IPS DF 6.9 (cell line): Measurements from ENCODE around the gene CBFA2T2.
"Not testable (repeated sequence)": the region's sequence is repeated elsewhere in the genome, so short reads cannot be mapped to it uniquely, and the experiment has no call there.

Source experiments
- DNase-seq: peaks from one replicate; pipeline ENCODE4 v3.0.0-alpha.2; 2013; ENCODE audit warnings: low read depth, low spot score
- H3K27ac ChIP-seq: one replicate; pipeline ENCODE4 v1.5.1; 2013; ENCODE audit warnings: low read length, control low read depth
- H3K27me3 ChIP-seq: 2 replicates; pipeline ENCODE4 v1.6.1; 2013; ENCODE audit warnings: mild to moderate bottlenecking, low read length; ENCODE audit not compliant: control insufficient read depth, insufficient read depth
- H3K36me3 ChIP-seq: 2 replicates; pipeline ENCODE4 v1.6.1; 2013; ENCODE audit warnings: low read length; ENCODE audit not compliant: control insufficient read depth, insufficient read depth
- H3K4me1 ChIP-seq: 2 replicates; pipeline ENCODE4 v1.6.1; 2013; ENCODE audit warnings: low read length; ENCODE audit not compliant: control insufficient read depth, insufficient read depth
- H3K4me3 ChIP-seq: 2 replicates; pipeline ENCODE4 v1.5.1; 2013; ENCODE audit warnings: mild to moderate bottlenecking, low read length
- H3K9me3 ChIP-seq: 2 replicates; pipeline ENCODE4 v1.6.1; 2013; ENCODE audit warnings: low read length, inconsistent platforms; ENCODE audit not compliant: control insufficient read depth, insufficient read depth
- WGBS: extraction: QIAGEN DNeasy Blood & Tissue Kit; methylation state at CpG from one replicate; pipeline ENCODE4 v1.1.7; 2013; ENCODE audit warnings: mixed read lengths, missing lambda C conversion rate; ENCODE audit not compliant: insufficient read length, insufficient coverage; 5-methylcytosine and 5-hydroxymethylcytosine counted together

CBFA2T2 gene

DNA sequence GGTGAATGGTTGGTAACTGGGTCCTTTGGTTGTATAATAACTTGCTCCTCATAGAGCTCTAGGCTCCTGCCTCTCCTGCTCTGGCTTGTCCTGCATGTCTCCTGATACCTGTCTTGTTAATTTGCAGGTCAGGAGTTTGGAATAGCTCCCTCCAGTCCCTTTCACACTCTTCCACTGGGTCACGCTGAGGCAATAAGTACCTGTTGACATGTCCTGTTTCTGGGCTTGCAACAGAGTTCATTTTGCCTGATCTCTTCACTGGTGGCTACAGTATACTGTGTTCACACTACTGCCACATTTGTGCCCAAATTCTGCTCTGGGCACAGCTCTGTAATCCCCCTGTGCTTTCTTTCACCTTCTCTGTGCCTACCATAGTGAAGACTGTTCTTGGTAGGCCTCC is 146.9 kb downstream of the CBFA2T2 start:
- Histone ChIP-seq H3K4me1 (no peaks in the 10 kb centered on the region), H3K27ac (no peak overlapping the region), H3K9me3 (no peaks in the 10 kb centered on the region), H3K36me3 (no peaks in the 10 kb centered on the region; the same call in 1 of the 2 replicates), H3K27me3 (no peaks in the 10 kb centered on the region), H3K4me3 (no peak overlapping the region)
- WGBS = no CpG with 5 or more reads among the region's 1 CpG
- DNase-seq = no peak

- no peak overlapping the region for H3K4me3 ChIP-seq
- peaks cover 7% of the 10 kb centered on the region for H3K36me3 ChIP-seq
- H3K27me3 ChIP-seq = no peaks in the 10 kb centered on the region
- DNase-seq = no peak
- H3K9me3 ChIP-seq = no peaks in the 10 kb centered on the region
- no CpG with 5 or more reads among the region's 13 CpGs for WGBS
- H3K4me1 ChIP-seq = no peaks in the 10 kb centered on the region
- H3K27ac ChIP-seq = no peak overlapping the region
These were observed 150.4 kb downstream of the CBFA2T2 start for GRCh38 chr20:33640287-33640686.

DNA sequence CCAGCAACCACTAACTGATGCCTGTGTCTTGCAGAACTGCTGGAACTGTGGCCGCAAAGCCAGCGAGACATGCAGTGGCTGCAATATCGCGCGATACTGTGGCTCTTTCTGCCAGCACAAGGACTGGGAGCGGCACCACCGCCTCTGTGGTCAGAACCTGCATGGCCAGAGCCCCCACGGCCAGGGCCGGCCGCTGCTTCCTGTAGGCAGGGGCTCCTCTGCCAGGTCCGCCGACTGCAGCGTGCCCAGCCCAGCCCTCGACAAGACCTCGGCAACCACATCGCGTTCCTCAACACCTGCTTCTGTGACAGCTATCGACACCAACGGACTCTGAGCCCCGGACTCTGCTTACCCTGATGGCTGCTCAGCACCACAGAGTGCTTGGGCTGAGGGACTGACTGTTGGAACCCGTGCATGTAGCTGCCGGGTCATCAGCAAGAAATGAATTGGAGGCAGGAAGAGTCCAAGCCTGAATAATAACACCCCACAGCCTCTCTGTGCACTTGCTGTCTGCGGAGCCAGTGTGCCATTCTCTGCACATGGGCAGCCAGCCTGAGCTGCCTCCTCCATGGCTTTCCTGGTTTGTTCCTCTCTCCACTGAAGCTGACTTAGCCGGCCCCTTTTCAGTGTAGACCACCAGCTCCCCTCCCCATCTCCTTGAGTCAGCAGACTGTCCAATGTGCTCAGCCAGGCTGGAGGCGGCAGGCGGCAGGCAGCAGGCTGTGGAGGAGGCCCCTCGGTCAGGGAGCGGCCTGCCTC is 154.6 kb downstream of the CBFA2T2 start:
- no CpG with 5 or more reads among the region's 28 CpGs for whole genome bisulfite sequencing
- H3K36me3 ChIP-seq = peaks cover 9% of the 10 kb centered on the region
- H3K4me3 ChIP-seq = no peak overlapping the region
- H3K9me3 ChIP-seq = no peaks in the 10 kb centered on the region
- H3K27me3 ChIP-seq = no peaks in the 10 kb centered on the region
- H3K27ac ChIP-seq = no peak overlapping the region
- DNase-seq = no peak
- no peaks in the 10 kb centered on the region for H3K4me1 ChIP-seq

DNA sequence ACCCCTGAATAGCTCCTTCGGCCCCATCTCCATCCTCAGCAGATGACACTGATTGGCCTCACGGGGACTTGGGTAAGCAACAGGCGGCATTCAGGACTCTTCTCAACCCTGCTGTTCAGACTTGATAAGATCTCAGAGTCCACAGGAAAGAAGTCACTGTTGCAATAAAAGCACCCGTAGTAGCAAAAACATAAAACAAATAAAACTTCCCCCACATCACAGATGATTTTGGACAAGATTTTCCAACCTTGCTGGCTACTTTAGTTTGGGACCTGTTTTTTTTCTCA is 155.1 kb downstream of the CBFA2T2 start:
- DNase-seq = no peak
- no peaks in the 10 kb centered on the region for H3K4me1 ChIP-seq
- no CpG with 5 or more reads among the region's 4 CpGs for WGBS
- no peak overlapping the region for H3K27ac ChIP-seq
- no peak overlapping the region for H3K4me3 ChIP-seq
- no peaks in the 10 kb centered on the region for H3K9me3 ChIP-seq
- H3K36me3 ChIP-seq = peaks cover 9% of the 10 kb centered on the region
- H3K27me3 ChIP-seq = no peaks in the 10 kb centered on the region

GRCh38 chr20:33645396-33645795 is 155.5 kb downstream of the CBFA2T2 start:
- no CpG with 5 or more reads among the region's 2 CpGs for WGBS
- no peak overlapping the region for H3K4me3 ChIP-seq

GRCh38 chr20:33646191-33646590 is 156.3 kb downstream of the CBFA2T2 start:
- DNase-seq = no peak
- H3K9me3 ChIP-seq = no peaks in the 10 kb centered on the region
- WGBS = no CpG with 5 or more reads among the region's 5 CpGs
- no peak overlapping the region for H3K27ac ChIP-seq
- H3K4me3 ChIP-seq = no peak overlapping the region
- no peaks in the 10 kb centered on the region for H3K27me3 ChIP-seq
- H3K36me3 ChIP-seq = peaks cover 9% of the 10 kb centered on the region
- H3K4me1 ChIP-seq = no peaks in the 10 kb centered on the region

More at GRCh38 chr20:33645396-33645795, 155.5 kb downstream of the CBFA2T2 start:
- Histone ChIP-seq H3K27me3 (no peaks in the 10 kb centered on the region), H3K27ac (no peak overlapping the region), H3K36me3 (peaks cover 9% of the 10 kb centered on the region), H3K9me3 (no peaks in the 10 kb centered on the region), H3K4me1 (no peaks in the 10 kb centered on the region)
- no peak for DNase-seq

DNA sequence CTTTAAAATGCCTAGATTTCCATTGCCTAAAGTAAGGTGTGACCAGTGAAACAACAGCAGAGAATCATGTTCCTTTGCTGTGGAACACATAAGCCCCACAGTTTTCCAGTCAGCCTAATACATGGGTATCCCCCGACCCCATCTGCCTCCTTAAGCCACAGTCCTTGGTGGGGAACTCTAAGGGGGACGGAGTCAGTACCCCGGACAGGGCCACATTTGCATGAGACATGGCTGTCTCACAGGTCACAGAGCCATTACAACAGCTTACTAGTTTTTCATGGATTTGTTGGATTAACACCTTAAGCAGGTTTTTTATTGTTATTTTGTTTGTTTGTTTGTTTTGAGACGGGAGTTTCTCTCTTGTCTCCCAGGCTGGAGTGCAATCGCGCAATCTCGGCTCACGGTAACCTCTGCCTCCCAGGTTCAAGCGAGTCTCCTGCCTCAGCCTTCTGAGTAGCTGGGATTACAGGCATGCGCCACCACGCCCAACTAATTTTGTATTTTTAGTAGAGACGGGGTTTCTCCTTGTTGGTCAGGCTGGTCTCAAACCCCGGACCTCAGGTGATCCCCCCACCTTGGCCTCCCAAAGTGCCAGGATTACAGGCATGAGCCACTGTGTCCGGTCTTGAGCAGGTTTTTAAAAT is 157.2 kb downstream of the CBFA2T2 start:
- WGBS = no CpG with 5 or more reads among the region's 14 CpGs
- not testable (repeated sequence) for H3K36me3 ChIP-seq, H3K9me3 ChIP-seq, H3K27ac ChIP-seq, H3K4me3 ChIP-seq, H3K4me1 ChIP-seq, H3K27me3 ChIP-seq, DNase-seq

GRCh38 chr20:33647603-33648395 is 157.9 kb downstream of the CBFA2T2 start:
- no CpG with 5 or more reads among the region's 11 CpGs for WGBS
- Histone ChIP-seq H3K27me3 (no peaks in the 10 kb centered on the region), H3K4me3 (no peak overlapping the region), H3K4me1 (no peaks in the 10 kb centered on the region), H3K9me3 (no peaks in the 10 kb centered on the region), H3K27ac (no peak overlapping the region), H3K36me3 (peaks cover 9% of the 10 kb centered on the region)
- no peak for DNase-seq

DNA sequence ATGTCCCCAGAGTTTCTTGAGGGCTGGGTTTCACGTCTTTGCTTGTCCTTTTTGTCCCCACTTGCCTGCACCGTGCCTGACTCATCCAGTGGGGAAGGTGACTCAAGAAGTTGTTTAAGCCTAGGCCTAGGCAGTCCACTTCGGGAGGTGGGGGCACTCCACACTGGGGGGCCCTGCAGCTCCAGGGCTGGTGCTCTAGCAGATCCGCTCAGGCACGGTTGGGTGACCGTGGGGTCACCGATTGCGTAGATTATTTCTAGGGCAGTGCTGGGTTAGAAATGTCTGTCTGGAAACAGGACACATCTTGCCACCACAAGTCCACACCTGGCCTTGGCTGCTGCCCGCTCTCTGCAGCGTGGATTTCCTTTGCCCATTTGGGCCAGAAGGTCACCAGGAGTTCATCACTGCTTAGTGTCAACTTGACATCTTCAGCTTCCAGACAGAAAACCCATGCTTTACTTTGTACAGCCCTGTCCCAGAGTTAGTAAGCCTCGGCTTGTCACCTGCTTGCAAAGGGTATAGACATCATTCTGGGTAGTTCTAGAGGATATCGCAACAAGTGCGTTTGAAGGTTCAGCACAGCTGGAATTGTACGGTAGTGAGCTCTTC is 158.6 kb downstream of the CBFA2T2 start:
- Histone ChIP-seq H3K27me3 (no peaks in the 10 kb centered on the region), H3K4me1 (no peaks in the 10 kb centered on the region), H3K4me3 (no peak overlapping the region), H3K27ac (no peak overlapping the region), H3K9me3 (no peaks in the 10 kb centered on the region), H3K36me3 (peaks cover 9% of the 10 kb centered on the region)
- no CpG with 5 or more reads among the region's 14 CpGs for WGBS
- DNase-seq = no peak

DNA sequence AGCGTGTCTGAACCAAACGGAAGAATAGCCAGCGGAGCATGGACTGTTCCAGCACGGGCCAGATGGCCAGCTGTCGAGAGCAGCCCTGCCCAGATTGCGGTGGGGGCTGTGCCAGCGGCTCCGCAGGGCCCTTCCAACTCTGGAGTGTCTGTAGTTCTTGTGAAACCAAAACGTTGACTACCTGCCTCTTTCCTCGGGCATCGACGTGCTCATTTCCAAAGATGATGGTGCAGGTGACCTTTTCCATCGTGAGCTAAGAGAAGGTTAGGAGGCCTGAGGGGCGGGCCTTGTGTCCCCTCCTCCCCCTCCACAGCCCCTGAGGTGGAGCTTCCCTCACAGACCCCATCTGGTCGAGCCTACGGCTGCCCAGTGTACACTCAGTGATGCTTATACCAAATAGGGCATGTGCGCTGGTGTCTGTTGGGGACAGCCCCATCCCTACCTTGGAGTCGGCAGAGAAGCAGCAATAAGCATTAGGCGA is 159.3 kb downstream of the CBFA2T2 start:
- peaks cover 9% of the 10 kb centered on the region for H3K36me3 ChIP-seq
- DNase-seq = no peak
- H3K4me3 ChIP-seq = no peak overlapping the region
- no peaks in the 10 kb centered on the region for H3K4me1 ChIP-seq
- no peaks in the 10 kb centered on the region for H3K27me3 ChIP-seq
- H3K9me3 ChIP-seq = no peaks in the 10 kb centered on the region
- H3K27ac ChIP-seq = no peak overlapping the region
- WGBS = no CpG with 5 or more reads among the region's 19 CpGs
